ENCODE data around the gene ZNF787. TPM values are rescaled to one million over a fixed set of nuclear protein-coding genes. Genes with fewer than 3 reads are reported as not detected.

The ZNF787 gene
- total RNA-seq, 2 donors from 2014 or later: 13.4 to 18.7 TPM

DNA sequence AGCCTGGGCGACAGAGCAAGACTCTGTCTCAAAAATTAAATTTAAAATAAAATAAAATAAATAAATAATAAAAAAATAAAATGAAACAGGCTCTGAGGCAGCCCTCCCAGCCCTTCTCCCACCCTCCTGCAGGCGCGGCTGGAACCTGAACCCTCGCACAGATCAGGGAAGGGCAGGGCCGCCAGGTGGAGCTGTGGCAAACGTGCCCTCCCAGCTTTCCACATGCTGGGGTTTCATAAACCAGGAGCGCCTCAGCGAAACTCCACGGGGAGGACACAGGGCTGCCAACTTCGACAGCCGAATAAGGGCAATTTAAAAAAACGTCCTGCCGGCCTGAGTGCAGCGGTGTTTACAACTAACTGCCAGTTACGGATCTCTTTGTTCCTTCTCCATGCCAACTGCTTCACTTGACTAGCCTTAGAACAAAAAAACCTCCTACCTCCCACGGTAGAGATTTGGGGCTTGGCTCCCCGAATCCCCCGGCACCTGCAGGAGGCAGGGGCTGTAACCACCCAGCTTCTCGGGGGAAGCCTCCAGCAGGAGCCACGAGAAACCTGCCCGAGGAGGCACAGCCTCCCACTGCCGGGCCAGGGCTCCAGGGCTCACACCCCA is 15.9 kb downstream of the ZNF787 start:
- TF ChIP-seq, protein P1, sequence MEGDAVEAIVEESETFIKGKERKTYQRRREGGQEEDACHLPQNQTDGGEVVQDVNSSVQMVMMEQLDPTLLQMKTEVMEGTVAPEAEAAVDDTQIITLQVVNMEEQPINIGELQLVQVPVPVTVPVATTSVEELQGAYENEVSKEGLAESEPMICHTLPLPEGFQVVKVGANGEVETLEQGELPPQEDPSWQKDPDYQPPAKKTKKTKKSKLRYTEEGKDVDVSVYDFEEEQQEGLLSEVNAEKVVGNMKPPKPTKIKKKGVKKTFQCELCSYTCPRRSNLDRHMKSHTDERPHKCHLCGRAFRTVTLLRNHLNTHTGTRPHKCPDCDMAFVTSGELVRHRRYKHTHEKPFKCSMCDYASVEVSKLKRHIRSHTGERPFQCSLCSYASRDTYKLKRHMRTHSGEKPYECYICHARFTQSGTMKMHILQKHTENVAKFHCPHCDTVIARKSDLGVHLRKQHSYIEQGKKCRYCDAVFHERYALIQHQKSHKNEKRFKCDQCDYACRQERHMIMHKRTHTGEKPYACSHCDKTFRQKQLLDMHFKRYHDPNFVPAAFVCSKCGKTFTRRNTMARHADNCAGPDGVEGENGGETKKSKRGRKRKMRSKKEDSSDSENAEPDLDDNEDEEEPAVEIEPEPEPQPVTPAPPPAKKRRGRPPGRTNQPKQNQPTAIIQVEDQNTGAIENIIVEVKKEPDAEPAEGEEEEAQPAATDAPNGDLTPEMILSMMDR (IDR thresholded peaks at IDR 0.05): peak; percentile 76
- H3K9me3 ChIP-seq: no peaks in the 10 kb centered on the region
- no peaks in the 10 kb centered on the region for H3K27me3 ChIP-seq (replicated peaks; ENCODE audit: insufficient read depth)
- peaks cover 10% of the 10 kb centered on the region for H3K36me3 ChIP-seq
- H3K4me3 ChIP-seq: peak overlapping the region; percentile 64
- DNase-seq (ENCODE audit: low spot score) (peak; percentile 30), ATAC-seq (ENCODE audit: insufficient number of reproducible peaks, low FRiP score, low read depth) (peak; percentile 85)
- peak overlapping the region; percentile 75 to 80 for H3K27ac ChIP-seq
- H3K4me1 ChIP-seq (ENCODE audit: control insufficient read depth in 1 of 2, low read depth in 2 of 2): peaks cover 25 to 55% of the 10 kb centered on the region in 2 donors

DNA sequence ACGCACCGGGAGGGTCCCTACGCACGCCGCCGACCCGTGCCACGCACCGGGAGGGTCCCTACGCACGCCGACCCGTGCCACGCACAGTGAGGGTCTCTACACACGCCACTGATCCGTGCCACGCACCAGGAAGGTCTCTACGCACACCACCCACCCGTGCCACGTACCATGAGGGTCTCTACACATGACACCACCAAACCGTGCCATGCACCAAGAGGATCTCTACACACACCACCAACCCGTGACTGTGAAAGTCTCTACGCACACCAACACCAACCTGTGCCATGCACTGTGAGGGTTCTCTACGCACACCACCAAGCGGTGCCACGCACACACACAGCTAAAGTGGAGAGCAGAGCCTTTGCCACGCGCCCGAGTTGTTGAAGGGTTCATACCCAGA is 16.7 kb downstream of the ZNF787 start:
- DNase-seq (ENCODE audit: low spot score) (no peak), ATAC-seq (ENCODE audit: insufficient number of reproducible peaks, low FRiP score, low read depth) (no peak)
- no peak overlapping the region for H3K4me3 ChIP-seq
- H3K9me3 ChIP-seq: no peaks in the 10 kb centered on the region
- no peaks in the 10 kb centered on the region for H3K27me3 ChIP-seq (replicated peaks; ENCODE audit: insufficient read depth)
- peaks cover 13% of the 10 kb centered on the region for H3K36me3 ChIP-seq
- TF ChIP-seq, protein P1 (IDR thresholded peaks at IDR 0.05): no peak
- H3K4me1 ChIP-seq (ENCODE audit: control insufficient read depth in 1 of 2, low read depth in 2 of 2): peaks cover 22 to 49% of the 10 kb centered on the region in 2 donors
- no peak overlapping the region for H3K27ac ChIP-seq

DNA sequence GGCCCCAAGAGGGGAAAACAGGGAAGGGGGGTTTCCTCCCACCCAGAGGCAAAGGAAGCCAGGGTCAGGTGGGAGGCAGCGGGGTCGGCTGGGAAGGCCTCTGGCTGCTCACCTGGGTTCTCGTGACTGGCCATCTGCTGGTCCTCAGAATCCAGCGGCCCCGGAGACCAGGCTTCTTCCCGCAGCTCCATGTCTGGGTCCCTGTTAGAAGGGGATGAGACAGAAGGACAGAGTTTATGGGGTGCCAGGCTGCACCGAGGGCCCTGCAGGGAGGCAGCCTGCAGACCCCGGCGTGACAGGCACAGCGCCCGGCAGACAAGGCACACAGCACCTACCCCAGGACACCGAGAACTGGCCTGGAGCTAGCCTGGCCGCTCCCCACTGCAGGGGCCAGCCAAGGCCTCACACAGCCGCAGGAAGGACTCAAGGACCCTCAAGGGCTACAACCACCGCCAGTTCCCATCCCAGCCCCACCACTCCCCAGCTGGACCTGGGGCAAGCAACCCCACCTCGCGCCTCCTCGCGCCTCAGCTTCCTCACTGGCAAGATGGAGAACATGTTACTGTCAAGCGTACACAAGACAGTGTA is 18.0 kb downstream of the ZNF787 start:
- Histone ChIP-seq H3K27ac (no peak overlapping the region), H3K4me1 (ENCODE audit: control insufficient read depth in 1 of 2, low read depth in 2 of 2) (peaks cover 11 to 36% of the 10 kb centered on the region in 2 donors), H3K9me3 (no peaks in the 10 kb centered on the region), H3K27me3 (replicated peaks; ENCODE audit: insufficient read depth) (no peaks in the 10 kb centered on the region), H3K4me3 (no peak overlapping the region), H3K36me3 (peaks cover 19% of the 10 kb centered on the region)
- TF ChIP-seq, protein P1 (IDR thresholded peaks at IDR 0.05): no peak
- DNase-seq (ENCODE audit: low spot score) (no peak), ATAC-seq (ENCODE audit: insufficient number of reproducible peaks, low FRiP score, low read depth) (no peak)

DNA sequence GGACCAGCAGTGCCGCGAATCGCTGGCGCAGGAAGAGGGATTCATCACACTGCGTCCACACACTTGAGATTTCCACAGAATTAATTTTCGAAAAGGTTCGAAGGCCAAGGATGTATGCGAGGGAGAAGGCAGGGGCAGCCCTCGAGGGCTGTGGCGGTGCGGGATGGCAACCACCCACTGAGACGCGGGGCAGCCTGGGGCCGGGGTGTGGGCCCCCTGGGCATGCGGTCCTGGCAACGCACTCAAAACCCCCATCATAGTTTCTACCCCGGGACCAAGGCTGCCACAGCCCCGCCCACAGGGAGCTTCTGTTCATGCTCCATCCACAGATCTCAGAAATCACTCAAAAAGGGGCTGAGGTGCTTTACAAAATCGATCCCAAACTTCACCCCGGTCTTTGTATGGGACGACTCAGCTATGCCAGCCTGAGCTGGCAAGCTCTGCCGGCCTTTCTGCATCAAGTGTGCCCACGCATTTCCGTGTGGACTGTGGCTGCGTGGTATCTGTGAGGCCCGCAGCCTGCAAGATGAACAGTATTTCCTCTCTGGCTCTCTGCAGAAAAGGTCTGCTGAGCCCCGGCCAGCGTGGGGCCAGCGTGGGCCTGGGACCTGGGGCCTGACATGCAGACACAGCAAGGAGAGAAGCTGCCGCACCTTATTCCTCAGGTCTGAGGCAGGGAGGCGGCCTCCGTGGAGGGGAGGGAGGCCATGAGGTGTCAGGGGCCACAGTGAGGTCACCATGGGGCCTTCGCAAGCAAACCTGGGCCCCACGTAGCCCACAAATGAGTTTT is 19.2 kb downstream of the ZNF787 start:
- TF ChIP-seq, protein P1 (IDR thresholded peaks at IDR 0.05): no peak
- no peak for ATAC-seq (ENCODE audit: insufficient number of reproducible peaks, low FRiP score, low read depth)

DNA sequence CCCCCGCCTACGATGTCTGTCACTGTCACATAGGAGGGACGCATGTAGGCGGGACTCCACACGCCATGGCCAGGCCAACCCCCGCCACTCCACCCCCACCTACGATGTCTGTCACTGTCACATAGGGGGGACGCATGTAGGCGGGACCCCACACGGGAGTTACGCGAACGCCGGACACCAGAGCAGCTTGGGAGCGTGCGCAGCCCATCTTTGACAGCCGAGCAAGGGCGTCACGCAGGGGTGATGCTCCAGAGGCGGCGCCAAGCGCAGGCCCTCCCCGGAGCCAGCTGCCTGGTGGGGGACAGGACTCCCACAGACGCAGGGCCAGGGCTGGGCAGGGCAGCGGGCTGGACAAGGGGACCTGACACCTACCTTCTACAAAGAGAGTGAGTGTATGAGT is 20.0 kb downstream of the ZNF787 start:
- no peaks in the 10 kb centered on the region for H3K9me3 ChIP-seq
- H3K27me3 ChIP-seq (replicated peaks; ENCODE audit: insufficient read depth): no peaks in the 10 kb centered on the region
- H3K36me3 ChIP-seq: peaks cover 20% of the 10 kb centered on the region
- H3K4me3 ChIP-seq: no peak overlapping the region
- no peak overlapping the region for H3K27ac ChIP-seq
- peaks cover 6 to 16% of the 10 kb centered on the region in 2 donors for H3K4me1 ChIP-seq (ENCODE audit: control insufficient read depth in 1 of 2, low read depth in 2 of 2)
- TF ChIP-seq, protein P1 (IDR thresholded peaks at IDR 0.05): no peak
- DNase-seq (ENCODE audit: low spot score) (no peak), ATAC-seq (ENCODE audit: insufficient number of reproducible peaks, low FRiP score, low read depth) (no peak)

More for the DNA sequence above, 19.2 kb downstream of the ZNF787 start:
- no peak for DNase-seq (ENCODE audit: low spot score)
- Histone ChIP-seq H3K27ac (no peak overlapping the region), H3K4me3 (no peak overlapping the region), H3K4me1 (ENCODE audit: control insufficient read depth in 1 of 2, low read depth in 2 of 2) (peaks cover 6 to 25% of the 10 kb centered on the region in 2 donors), H3K36me3 (peaks cover 20% of the 10 kb centered on the region), H3K27me3 (replicated peaks; ENCODE audit: insufficient read depth) (no peaks in the 10 kb centered on the region), H3K9me3 (no peaks in the 10 kb centered on the region)

All from thoracic aorta (tissue), 2 donors.